Suprapubic skin (tissue), 4 donors: ENCODE data around the gene NCAPG2. TPM values are rescaled to one million over a fixed set of nuclear protein-coding genes. Genes with fewer than 3 reads are reported as not detected.

Experiments
- DNase-seq, 2 donors: peaks; one replicate each; pipeline ENCODE4 v3.0.0-alpha.2; 2019; ENCODE audit warnings: low spot score in 2 of 2
- H3K27ac ChIP-seq: fragments of 200-600 bp; sonication (generic); one replicate; pipeline ENCODE4 v1.5.1; 2019
- H3K27me3 ChIP-seq: fragments of 200-600 bp; sonication (generic); one replicate; pipeline ENCODE4 v1.5.1; 2019
- H3K36me3 ChIP-seq: fragments of 200-600 bp; sonication (generic); one replicate; pipeline ENCODE4 v1.5.1; 2019
- H3K4me1 ChIP-seq: fragments of 200-600 bp; sonication (generic); one replicate; pipeline ENCODE4 v1.5.1; 2019
- H3K4me3 ChIP-seq: fragments of 200-600 bp; sonication (generic); one replicate; pipeline ENCODE4 v1.5.1; 2019; ENCODE audit warnings: mild to moderate bottlenecking
- H3K9me3 ChIP-seq: fragments of 200-600 bp; sonication (generic); one replicate; pipeline ENCODE4 v1.5.1; 2019
- EP300 ChIP-seq: sonication (generic); formaldehyde crosslinking; IDR thresholded peaks from one replicate; pipeline ENCODE4 v1.6.1; 2017; ENCODE audit warnings: antibody characterized with exemption
- POLR2A ChIP-seq, 2 donors: fragments of 450-650 bp; IDR thresholded peaks; one replicate each; pipeline ENCODE4 v1.6.1; 2017; ENCODE audit warnings: antibody characterized with exemption in 2 of 2, mild to moderate bottlenecking in 2 of 2, moderate library complexity in 2 of 2
- POLR2AphosphoS5 ChIP-seq, 3 donors: sonication (generic); formaldehyde crosslinking; IDR thresholded peaks; one replicate each; pipeline ENCODE4 v1.6.1; 2017; ENCODE audit warnings: antibody characterized with exemption in 3 of 3
- WGBS: methylation state at CpG from one replicate; pipeline ENCODE4 v1.1.5; 2018; 5-methylcytosine and 5-hydroxymethylcytosine counted together
- total RNA-seq, 4 donors: library from RNA; depleted of rRNA; stranded (reverse); fragments of >200 nt; gene quantifications; one replicate each; pipeline ENCODE4 v1.1.0, GENCODE V29; 2016
- TF ChIP-seq, protein P1 (sequence below), 2 donors: fragments of 200-600 bp in 1 of 2; fragments of 450-650 bp in 1 of 2; sonication (generic) in 1 of 2; IDR thresholded peaks; one replicate each; pipeline ENCODE4 v1.5.1; 2016 to 2019; ENCODE audit warnings: antibody characterized with exemption in 2 of 2, mild to moderate bottlenecking in 1 of 2, moderate library complexity in 1 of 2

The NCAPG2 gene
- total RNA-seq, 4 donors from 2014 or later: 5.6 to 11.4 (median 7.2) TPM

- Histone ChIP-seq H3K36me3 (peaks cover 10% of the 10 kb centered on the region), H3K4me3 (no peak overlapping the region), H3K27me3 (no peaks in the 10 kb centered on the region), H3K27ac (no peak overlapping the region), H3K9me3 (no peaks in the 10 kb centered on the region), H3K4me1 (no peaks in the 10 kb centered on the region)
- 75% methylated on average over 7 of the region's 7 CpGs for WGBS
- DNase-seq: no peak
- TF ChIP-seq, protein P1, sequence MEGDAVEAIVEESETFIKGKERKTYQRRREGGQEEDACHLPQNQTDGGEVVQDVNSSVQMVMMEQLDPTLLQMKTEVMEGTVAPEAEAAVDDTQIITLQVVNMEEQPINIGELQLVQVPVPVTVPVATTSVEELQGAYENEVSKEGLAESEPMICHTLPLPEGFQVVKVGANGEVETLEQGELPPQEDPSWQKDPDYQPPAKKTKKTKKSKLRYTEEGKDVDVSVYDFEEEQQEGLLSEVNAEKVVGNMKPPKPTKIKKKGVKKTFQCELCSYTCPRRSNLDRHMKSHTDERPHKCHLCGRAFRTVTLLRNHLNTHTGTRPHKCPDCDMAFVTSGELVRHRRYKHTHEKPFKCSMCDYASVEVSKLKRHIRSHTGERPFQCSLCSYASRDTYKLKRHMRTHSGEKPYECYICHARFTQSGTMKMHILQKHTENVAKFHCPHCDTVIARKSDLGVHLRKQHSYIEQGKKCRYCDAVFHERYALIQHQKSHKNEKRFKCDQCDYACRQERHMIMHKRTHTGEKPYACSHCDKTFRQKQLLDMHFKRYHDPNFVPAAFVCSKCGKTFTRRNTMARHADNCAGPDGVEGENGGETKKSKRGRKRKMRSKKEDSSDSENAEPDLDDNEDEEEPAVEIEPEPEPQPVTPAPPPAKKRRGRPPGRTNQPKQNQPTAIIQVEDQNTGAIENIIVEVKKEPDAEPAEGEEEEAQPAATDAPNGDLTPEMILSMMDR (IDR thresholded peaks at IDR 0.05): no peak
- TF ChIP-seq POLR2A (IDR thresholded peaks at IDR 0.05): no peak
- no peak for TF ChIP-seq EP300
- no peak for TF ChIP-seq POLR2AphosphoS5 (IDR thresholded peaks at IDR 0.05)
These were observed 95.2 kb downstream of the NCAPG2 start for GRCh38 chr7:158609313-158609974.

- Histone ChIP-seq H3K9me3 (no peaks in the 10 kb centered on the region), H3K27ac (no peak overlapping the region), H3K4me1 (no peaks in the 10 kb centered on the region), H3K27me3 (no peaks in the 10 kb centered on the region), H3K4me3 (no peak overlapping the region), H3K36me3 (peaks cover 10% of the 10 kb centered on the region)
- DNase-seq: no peak
- 91% methylated on average over 6 of the region's 6 CpGs for WGBS
- TF ChIP-seq, protein P1 (IDR thresholded peaks at IDR 0.05): no peak
These were observed 97.0 kb downstream of the NCAPG2 start for GRCh38 chr7:158607563-158607962.

GRCh38 chr7:158606671-158607424 lies 97.8 kb downstream of the NCAPG2 start:
- no peaks in the 10 kb centered on the region for H3K4me1 ChIP-seq
- TF ChIP-seq, protein P1 (IDR thresholded peaks at IDR 0.05): no peak
- TF ChIP-seq POLR2AphosphoS5 (IDR thresholded peaks at IDR 0.05): no peak
- no peak for TF ChIP-seq POLR2A (IDR thresholded peaks at IDR 0.05)
- no peak for TF ChIP-seq EP300
- H3K4me3 ChIP-seq: no peak overlapping the region
- no peak overlapping the region for H3K27ac ChIP-seq
- H3K27me3 ChIP-seq: no peaks in the 10 kb centered on the region
- peaks cover 10% of the 10 kb centered on the region for H3K36me3 ChIP-seq
- no peaks in the 10 kb centered on the region for H3K9me3 ChIP-seq
- no peak for DNase-seq
- 96% methylated on average over 15 of the region's 18 CpGs for WGBS

DNA sequence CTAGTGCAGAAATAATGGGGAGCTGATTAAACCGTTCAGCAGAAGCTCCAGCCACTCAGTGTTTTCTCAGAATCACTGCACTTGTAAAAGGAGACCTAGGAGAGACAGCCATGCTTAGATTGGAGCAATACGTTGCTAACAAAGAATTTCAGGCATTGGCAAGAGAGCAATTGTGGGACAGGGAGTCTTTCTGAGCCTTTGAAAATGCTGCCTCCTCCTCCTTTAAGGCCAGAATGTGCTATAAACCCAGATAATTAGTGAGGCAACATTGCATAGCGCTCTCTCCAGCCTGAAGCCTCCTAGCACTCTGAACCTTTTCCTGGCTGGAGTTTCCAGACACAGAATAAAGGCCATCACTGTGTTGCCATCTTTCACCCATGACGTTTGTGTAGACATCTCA lies 98.5 kb downstream of the NCAPG2 start:
- Histone ChIP-seq H3K9me3 (no peaks in the 10 kb centered on the region), H3K36me3 (peaks cover 10% of the 10 kb centered on the region), H3K27me3 (no peaks in the 10 kb centered on the region), H3K27ac (no peak overlapping the region), H3K4me1 (no peaks in the 10 kb centered on the region), H3K4me3 (no peak overlapping the region)
- DNase-seq: no peak
- 81% methylated on average over 4 of the region's 4 CpGs for WGBS
- TF ChIP-seq POLR2AphosphoS5 (IDR thresholded peaks at IDR 0.05): no peak
- TF ChIP-seq EP300: no peak
- no peak for TF ChIP-seq POLR2A (IDR thresholded peaks at IDR 0.05)
- TF ChIP-seq, protein P1 (IDR thresholded peaks at IDR 0.05): no peak
